ENCODE results near the gene HSD17B13. TPM values are rescaled to one million over a fixed set of nuclear protein-coding genes. Genes with fewer than 3 reads are reported as not detected.

Gene HSD17B13
- total and polyA plus RNA-seq, 2 donors (not counting 1 experiment from before 2014, with no cell fraction given): 0.32 to 0.46 TPM

DNA sequence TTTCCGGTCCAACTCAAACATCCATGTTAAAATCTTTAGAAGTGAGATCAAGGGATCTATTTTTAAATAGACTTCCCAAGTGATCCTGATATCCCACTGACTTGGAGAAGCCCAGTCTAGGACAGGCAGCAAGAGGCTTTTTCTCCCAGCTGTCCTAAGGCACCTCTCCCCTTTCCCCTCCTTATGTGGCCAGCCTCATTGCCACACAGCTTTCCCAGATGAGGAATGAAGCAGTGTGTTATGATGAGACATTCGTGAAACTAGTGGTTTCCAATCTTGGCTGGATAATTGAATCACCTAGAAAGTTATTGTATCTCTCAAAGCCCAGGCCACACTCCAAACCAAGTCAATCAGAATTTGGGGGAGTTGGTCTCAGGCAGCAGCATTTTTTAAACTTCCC lies 16.8 kb upstream of the HSD17B13 start:
- Histone ChIP-seq H4K20me1 (ENCODE audit: control insufficient read depth, insufficient read depth, low read length, poor library complexity, severe bottlenecking) (no peaks in the 10 kb centered on the region), H3K36me3 (replicated peaks in 1 of 2; ENCODE audit: control extremely low read depth in 1 of 2, control insufficient read depth in 1 of 2, extremely low read depth in 1 of 2, insufficient read depth in 2 of 2, low read length in 1 of 2) (peaks cover 4 to 55% of the 10 kb centered on the region in 2 experiments), H3K4me2 (replicated peaks; ENCODE audit: low read depth, low read length, poor library complexity, severe bottlenecking) (no peak overlapping the region), H2AFZ (ENCODE audit: insufficient read depth, low read depth, low read length, poor library complexity, severe bottlenecking) (no peak overlapping the region), H3K27ac (ENCODE audit: low read length in 2 of 2) (no peak overlapping the region), H3K4me1 (ENCODE audit: control insufficient read depth in 2 of 2, insufficient read depth in 2 of 2, low read length in 2 of 2) (no peaks in the 10 kb centered on the region), H3K4me3 (ENCODE audit: control extremely low read depth in 1 of 5, extremely low read depth in 1 of 5, insufficient read depth in 1 of 5, low read depth in 2 of 5, low read length in 4 of 5) (no peak overlapping the region), H3K9ac (ENCODE audit: low read length) (no peak overlapping the region), H3K79me2 (ENCODE audit: control insufficient read depth, insufficient read depth, low read length) (no peaks in the 10 kb centered on the region), H3K9me3 (ENCODE audit: control extremely low read depth in 1 of 3, control insufficient read depth in 2 of 3, insufficient read depth in 1 of 3, low read length in 2 of 3) (peaks cover 3 to 11% (median 3%) of the 10 kb centered on the region in 3 donors), H3K27me3 (replicated peaks in 1 of 4; ENCODE audit: control extremely low read depth in 1 of 4, control insufficient read depth in 3 of 4, insufficient read depth in 4 of 4, low read length in 3 of 4) (no peaks in the 10 kb centered on the region)
- Mint-ChIP-seq H3K9me3 (ENCODE audit: insufficient read depth) (peaks cover 3% of the 10 kb centered on the region), H3K27me3 (no peaks in the 10 kb centered on the region), H3K4me3 (no peak overlapping the region), H3K27ac (no peak overlapping the region), H3K4me1 (no peaks in the 10 kb centered on the region)
- ChIA-PET CTCF (no interaction called here), POLR2A (no interaction called here)
- intact Hi-C loops (cut with micrococcal nuclease): no loop called here
- DNase-seq: no peak
- TF ChIP-seq EZH2 (IDR thresholded peaks at IDR 0.05; ENCODE audit: borderline replicate concordance, insufficient read depth, low read depth, low read length, poor library complexity, severe bottlenecking): no peak
- ATAC-seq (ENCODE audit: low read depth): no peak
- WGBS (ENCODE audit: insufficient coverage): no CpG with 5 or more reads among the region's 2 CpGs

DNA sequence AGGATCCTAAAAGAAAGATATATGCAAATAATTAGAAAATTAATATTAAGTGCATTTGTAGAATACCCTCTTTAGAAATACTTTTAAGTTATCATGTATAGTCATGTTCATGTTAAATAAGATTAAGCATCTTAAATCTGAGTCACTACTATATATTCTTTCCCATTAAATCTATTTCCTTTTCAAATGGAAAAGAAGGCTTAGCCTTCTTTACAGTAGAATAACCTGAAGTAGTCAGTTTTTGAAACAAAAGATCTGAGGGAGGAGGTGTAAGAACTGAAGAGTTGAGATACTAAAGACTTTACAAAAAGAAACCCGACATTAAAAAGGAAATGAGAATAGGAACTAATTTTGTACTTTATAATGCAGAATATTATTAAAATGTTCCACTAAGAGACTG lies 14.7 kb upstream of the HSD17B13 start:
- ATAC-seq (ENCODE audit: low read depth) (no peak), DNase-seq (no peak)
- intact Hi-C loops (cut with micrococcal nuclease): no loop called here
- Mint-ChIP-seq H3K9me3 (ENCODE audit: insufficient read depth) (peaks cover 18% of the 10 kb centered on the region), H3K27ac (no peak overlapping the region), H3K4me3 (no peak overlapping the region), H3K4me1 (no peaks in the 10 kb centered on the region), H3K27me3 (no peaks in the 10 kb centered on the region)
- no peaks in the 10 kb centered on the region for H3K4me1 ChIP-seq (ENCODE audit: control insufficient read depth in 2 of 2, insufficient read depth in 2 of 2, low read length in 2 of 2)
- no CpG with 5 or more reads among the region's 1 CpG for WGBS (ENCODE audit: insufficient coverage)
- H2AFZ ChIP-seq (ENCODE audit: insufficient read depth, low read depth, low read length, poor library complexity, severe bottlenecking): no peak overlapping the region
- TF ChIP-seq, protein P1, sequence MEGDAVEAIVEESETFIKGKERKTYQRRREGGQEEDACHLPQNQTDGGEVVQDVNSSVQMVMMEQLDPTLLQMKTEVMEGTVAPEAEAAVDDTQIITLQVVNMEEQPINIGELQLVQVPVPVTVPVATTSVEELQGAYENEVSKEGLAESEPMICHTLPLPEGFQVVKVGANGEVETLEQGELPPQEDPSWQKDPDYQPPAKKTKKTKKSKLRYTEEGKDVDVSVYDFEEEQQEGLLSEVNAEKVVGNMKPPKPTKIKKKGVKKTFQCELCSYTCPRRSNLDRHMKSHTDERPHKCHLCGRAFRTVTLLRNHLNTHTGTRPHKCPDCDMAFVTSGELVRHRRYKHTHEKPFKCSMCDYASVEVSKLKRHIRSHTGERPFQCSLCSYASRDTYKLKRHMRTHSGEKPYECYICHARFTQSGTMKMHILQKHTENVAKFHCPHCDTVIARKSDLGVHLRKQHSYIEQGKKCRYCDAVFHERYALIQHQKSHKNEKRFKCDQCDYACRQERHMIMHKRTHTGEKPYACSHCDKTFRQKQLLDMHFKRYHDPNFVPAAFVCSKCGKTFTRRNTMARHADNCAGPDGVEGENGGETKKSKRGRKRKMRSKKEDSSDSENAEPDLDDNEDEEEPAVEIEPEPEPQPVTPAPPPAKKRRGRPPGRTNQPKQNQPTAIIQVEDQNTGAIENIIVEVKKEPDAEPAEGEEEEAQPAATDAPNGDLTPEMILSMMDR (IDR thresholded peaks at IDR 0.05): no peak
- TF ChIP-seq EZH2 (IDR thresholded peaks at IDR 0.05; ENCODE audit: borderline replicate concordance, insufficient read depth, low read depth, low read length, poor library complexity, severe bottlenecking): no peak
- H3K4me2 ChIP-seq (replicated peaks; ENCODE audit: low read depth, low read length, poor library complexity, severe bottlenecking): no peak overlapping the region
- peaks cover 6 to 21% (median 19%) of the 10 kb centered on the region in 3 donors for H3K9me3 ChIP-seq (ENCODE audit: control extremely low read depth in 1 of 3, control insufficient read depth in 2 of 3, insufficient read depth in 1 of 3, low read length in 2 of 3)
- H3K36me3 ChIP-seq (replicated peaks in 1 of 2; ENCODE audit: control extremely low read depth in 1 of 2, control insufficient read depth in 1 of 2, extremely low read depth in 1 of 2, insufficient read depth in 2 of 2, low read length in 1 of 2): peaks cover 6 to 50% of the 10 kb centered on the region in 2 experiments
- H3K9ac ChIP-seq (ENCODE audit: low read length): no peak overlapping the region
- CTCF ChIA-PET: no interaction called here
- H3K27ac ChIP-seq (ENCODE audit: low read length in 2 of 2): no peak overlapping the region
- POLR2A ChIA-PET: no interaction called here
- no peaks in the 10 kb centered on the region for H4K20me1 ChIP-seq (ENCODE audit: control insufficient read depth, insufficient read depth, low read length, poor library complexity, severe bottlenecking)
- H3K4me3 ChIP-seq (ENCODE audit: control extremely low read depth in 1 of 5, extremely low read depth in 1 of 5, insufficient read depth in 1 of 5, low read depth in 2 of 5, low read length in 4 of 5): no peak overlapping the region
- H3K27me3 ChIP-seq (replicated peaks in 1 of 4; ENCODE audit: control extremely low read depth in 1 of 4, control insufficient read depth in 3 of 4, insufficient read depth in 4 of 4, low read length in 3 of 4): no peaks in the 10 kb centered on the region
- no peaks in the 10 kb centered on the region for H3K79me2 ChIP-seq (ENCODE audit: control insufficient read depth, insufficient read depth, low read length)
